Activated naive CD4-positive, alpha-beta T cell (primary cell): ENCODE results near the gene C20orf96.
"Not testable (repeated sequence)": the region's sequence is repeated elsewhere in the genome, so short reads cannot be mapped to it uniquely, and the experiment has no call there.

Experiments used
- DNase-seq, 4 experiments: peaks; one replicate each; lab custom pipeline; 2025; lab: John Stamatoyannopoulos, UW

Gene C20orf96

GRCh38 chr20:290084-290831 is at the start of gene C20orf96:
TSS of gene C20orf96 (minus strand) at chr20:290750. CDS start at chr20:290610, 140 bp downstream.
- DNase-seq: peak; percentile 32 to 73 (median 54)

GRCh38 chr20:336040-336439 is 45.5 kb upstream of the C20orf96 start:
- DNase-seq: not testable (repeated sequence)

- no peak for DNase-seq
Measured at GRCh38 chr20:334578-334977, 44.0 kb upstream of the C20orf96 start.

- peak in 2 of 4 experiments; percentile 14 to 35 for DNase-seq
Measured at GRCh38 chr20:330233-331149, 39.9 kb upstream of the C20orf96 start.

GRCh38 chr20:329851-330232 is 39.3 kb upstream of the C20orf96 start:
- no peak for DNase-seq

GRCh38 chr20:328975-329695 is 38.6 kb upstream of the C20orf96 start:
- DNase-seq: no peak

GRCh38 chr20:328027-328974 is 37.8 kb upstream of the C20orf96 start:
- DNase-seq: no peak

GRCh38 chr20:327186-328026 is 36.9 kb upstream of the C20orf96 start:
- peak in 3 of 4 experiments; percentile 44 to 79 (median 52) for DNase-seq

GRCh38 chr20:326645-327185 is 36.2 kb upstream of the C20orf96 start:
- DNase-seq: peak in 1 of 4 experiments; percentile 41

- peak in 3 of 4 experiments; percentile 25 to 59 (median 30) for DNase-seq
Measured at GRCh38 chr20:325889-326644, 35.5 kb upstream of the C20orf96 start.

GRCh38 chr20:325045-325888 is 34.7 kb upstream of the C20orf96 start, which contains the start of gene SOX12:
TSS of gene SOX12 (plus strand) at chr20:325552. CDS start at chr20:325925, 373 bp downstream.
- peak; percentile 87 to 98 (median 94) for DNase-seq

- DNase-seq: peak; percentile 63 to 88 (median 74)
Measured at GRCh38 chr20:324177-325044, 33.9 kb upstream of the C20orf96 start.

GRCh38 chr20:316316-317068 is 25.9 kb upstream of the C20orf96 start:
- no peak for DNase-seq

- DNase-seq: no peak
Measured at GRCh38 chr20:313948-314347, 23.4 kb upstream of the C20orf96 start.

- DNase-seq: no peak
Measured at GRCh38 chr20:313402-313801, 22.9 kb upstream of the C20orf96 start.

GRCh38 chr20:312866-313265 is 22.3 kb upstream of the C20orf96 start:
- no peak for DNase-seq
